Measurements from ENCODE around the gene BAG2.

The BAG2 gene

GRCh38 chr6:57172136-57173055 lies at the start of gene BAG2:
Gene BAG2, plus strand, starts transcription at chr6:57172326. Its CDS starts 372 bp downstream, at chr6:57172698.
- DNase-seq: peak; percentile 89

- DNase-seq: no peak
Observed at GRCh38 chr6:57123111-57123510, 49.0 kb upstream of the BAG2 start.

- DNase-seq: no peak
Observed at GRCh38 chr6:57127763-57128162, 44.4 kb upstream of the BAG2 start.

- DNase-seq: no peak
Observed at GRCh38 chr6:57130661-57131177, 41.4 kb upstream of the BAG2 start.

- DNase-seq: no peak
Observed at GRCh38 chr6:57134954-57135353, 37.2 kb upstream of the BAG2 start.

GRCh38 chr6:57135885-57136284 lies 36.2 kb upstream of the BAG2 start:
- no peak for DNase-seq

GRCh38 chr6:57137350-57137749 lies 34.8 kb upstream of the BAG2 start:
- DNase-seq: no peak

GRCh38 chr6:57138026-57138425 lies 34.1 kb upstream of the BAG2 start:
- no peak for DNase-seq

GRCh38 chr6:57141451-57142177 lies 30.5 kb upstream of the BAG2 start:
- DNase-seq: no peak

- no peak for DNase-seq
Observed at GRCh38 chr6:57142178-57142525, 30.0 kb upstream of the BAG2 start.

- no peak for DNase-seq
Observed at GRCh38 chr6:57143690-57144089, 28.4 kb upstream of the BAG2 start.

- no peak for DNase-seq
Observed at GRCh38 chr6:57147401-57147800, 24.7 kb upstream of the BAG2 start.

- DNase-seq: no peak
Observed at GRCh38 chr6:57147955-57148858, 23.9 kb upstream of the BAG2 start.

GRCh38 chr6:57158658-57159057 lies 13.5 kb upstream of the BAG2 start:
- DNase-seq: no peak

GRCh38 chr6:57159127-57159526 lies 13.0 kb upstream of the BAG2 start:
- no peak for DNase-seq

GRCh38 chr6:57162028-57162427 lies 10.1 kb upstream of the BAG2 start:
- DNase-seq: no peak

GRCh38 chr6:57162516-57162915 lies 9.6 kb upstream of the BAG2 start:
- no peak for DNase-seq

GRCh38 chr6:57163956-57164355 lies 8.2 kb upstream of the BAG2 start:
- DNase-seq: no peak

- no peak for DNase-seq
Observed at GRCh38 chr6:57165080-57165479, 7.0 kb upstream of the BAG2 start.

GRCh38 chr6:57173056-57173885 lies 1.1 kb downstream of the BAG2 start:
- DNase-seq: no peak

- no peak for DNase-seq
Observed at GRCh38 chr6:57173886-57174510, 1.9 kb downstream of the BAG2 start.

Data from CD4-positive, alpha-beta T cell treated with Interleukin-15 for 1 hour (primary cell).